Fibroblast of lung (primary cell): ENCODE data around the gene ROBO4. TPM values are rescaled to one million over a fixed set of nuclear protein-coding genes. Genes with fewer than 3 reads are reported as not detected.

Source experiments
- DNase-seq, 2 donors: peaks; one replicate each; pipeline versions ENCODE4 v3.0.0 to v3.0.0-alpha.2; 2010; ENCODE audit warnings: low read depth in 2 of 2
- H2AFZ ChIP-seq: 2 replicates; pipeline ENCODE4 v1.5.1; 2012; ENCODE audit warnings: low read length, control low read depth, inconsistent platforms
- H3K27ac ChIP-seq: 2 replicates; pipeline ENCODE4 v1.5.1; 2011; ENCODE audit warnings: low read length, control low read depth; ENCODE audit not compliant: insufficient read depth
- H3K27me3 ChIP-seq: 2 replicates; pipeline ENCODE4 v1.5.1; 2011; ENCODE audit warnings: mild to moderate bottlenecking, low read length; ENCODE audit not compliant: control insufficient read depth, insufficient read depth
- H3K36me3 ChIP-seq: 2 replicates; pipeline ENCODE4 v1.5.1; 2011; ENCODE audit warnings: low read length; ENCODE audit not compliant: control insufficient read depth, insufficient read depth
- H3K4me1 ChIP-seq: 2 replicates; pipeline ENCODE4 v1.5.1; 2011; ENCODE audit warnings: low read length; ENCODE audit not compliant: control insufficient read depth, insufficient read depth; ENCODE audit errors: extremely low read depth
- H3K4me2 ChIP-seq: 2 replicates; pipeline ENCODE4 v1.5.1; 2011; ENCODE audit warnings: low read length, control low read depth; ENCODE audit not compliant: insufficient read depth; ENCODE audit errors: extremely low read depth
- H3K4me3 ChIP-seq, 4 experiments: fragments of 200-600 bp in 1 of 4; sonication (generic) in 1 of 4; replicated peaks in 1 of 4; 2 replicates each; pipeline ENCODE4 v1.5.1; 2011 to 2016; ENCODE audit warnings: low read length in 4 of 4, low read depth in 3 of 4, mild to moderate bottlenecking in 3 of 4, control low read depth in 2 of 4, inconsistent platforms in 1 of 4, mixed read lengths in 1 of 4; ENCODE audit not compliant: insufficient read depth in 1 of 4; ENCODE audit errors: control extremely low read depth in 1 of 4
- H3K79me2 ChIP-seq: 2 replicates; pipeline ENCODE4 v1.5.1; 2012; ENCODE audit warnings: mild to moderate bottlenecking, low read length, inconsistent platforms; ENCODE audit not compliant: control insufficient read depth, insufficient read depth
- H3K9ac ChIP-seq: 2 replicates; pipeline ENCODE4 v1.5.1; 2011; ENCODE audit warnings: mild to moderate bottlenecking, low read length, control low read depth; ENCODE audit not compliant: insufficient read depth
- H3K9me3 ChIP-seq: 2 replicates; pipeline ENCODE4 v1.5.1; 2012; ENCODE audit warnings: low read depth, low read length; ENCODE audit not compliant: control insufficient read depth, insufficient read depth
- H4K20me1 ChIP-seq: 2 replicates; pipeline ENCODE4 v1.5.1; 2011; ENCODE audit warnings: low read length; ENCODE audit not compliant: control insufficient read depth, insufficient read depth; ENCODE audit errors: extremely low read depth
- EZH2 ChIP-seq: IDR thresholded peaks from 2 replicates; pipeline ENCODE4 v1.5.1; 2012; ENCODE audit warnings: low read length, control low read depth, mild to moderate bottlenecking; ENCODE audit errors: missing control alignments
- polyA plus RNA-seq, 2 donors: library from polyadenylated mRNA; depleted of rRNA in 1 of 2; stranded (reverse) in 1 of 2; unstranded in 1 of 2; fragments of >200 nt; gene quantifications; 2 replicates each; pipeline ENCODE4 v1.2.1, GENCODE V29; 2011 to 2012; ENCODE audit warnings: missing spikeins in 1 of 2
- total RNA-seq: library from RNA; depleted of rRNA; stranded (reverse); fragments of >200 nt; gene quantifications from 2 replicates; pipeline ENCODE4 v1.2.1, GENCODE V29; 2014
- TF ChIP-seq, protein P1 (sequence below), 2 donors: IDR thresholded peaks in 1 of 2; conservative IDR thresholded peaks in 1 of 2; 1 replicate in 1 of 2; 2 replicates in 1 of 2; pipeline ENCODE4 v1.5.1; 2011 to 2012; ENCODE audit warnings: low read length in 2 of 2, control low read depth in 1 of 2, inconsistent platforms in 1 of 2, low read depth in 1 of 2, mild to moderate bottlenecking in 1 of 2

ROBO4 gene
- total and polyA plus RNA-seq, 2 donors (not counting 1 experiment from before 2014, with no cell fraction given) = 0.45 to 0.66 TPM

DNA sequence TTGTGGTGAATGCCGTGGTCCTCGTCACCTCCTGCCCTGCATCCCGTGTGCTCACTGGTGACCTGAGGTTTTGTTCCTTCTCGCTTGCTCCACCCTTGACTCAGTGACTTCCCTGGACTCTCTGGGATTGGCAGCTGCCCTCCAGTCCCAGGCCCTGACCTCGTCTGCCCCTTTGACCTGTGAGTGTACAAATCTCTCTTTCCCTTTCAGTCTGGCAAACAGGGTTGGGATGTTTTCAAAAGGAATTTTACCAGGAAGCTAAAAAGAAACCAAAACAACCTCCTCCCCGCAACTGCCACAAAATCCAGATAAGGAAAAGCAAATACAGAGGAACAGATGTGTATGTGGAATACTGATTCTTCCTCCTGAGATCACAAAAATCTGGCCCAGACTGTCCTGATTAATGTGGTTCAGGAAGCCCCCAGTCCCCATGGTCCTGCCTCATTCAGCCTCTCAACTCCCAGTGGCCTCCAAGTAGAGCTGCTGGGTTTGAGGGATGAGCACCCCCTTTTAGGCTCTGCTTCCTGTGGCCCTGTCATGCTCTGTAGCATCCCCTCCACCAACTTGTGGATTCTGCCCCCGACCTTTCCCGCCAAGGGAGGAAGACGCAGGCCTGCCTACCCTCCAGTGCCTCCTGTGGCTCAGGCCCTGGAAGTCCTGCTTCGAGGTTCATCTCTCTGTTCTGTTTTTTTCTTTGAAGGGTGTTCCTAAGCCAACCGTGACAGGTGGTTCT lies 15.2 kb downstream of the ROBO4 start:
- no peaks in the 10 kb centered on the region for H3K27me3 ChIP-seq
- peaks cover 4% of the 10 kb centered on the region for H3K4me1 ChIP-seq
- H2AFZ ChIP-seq = peak overlapping the region; percentile 48
- TF ChIP-seq, protein P1, sequence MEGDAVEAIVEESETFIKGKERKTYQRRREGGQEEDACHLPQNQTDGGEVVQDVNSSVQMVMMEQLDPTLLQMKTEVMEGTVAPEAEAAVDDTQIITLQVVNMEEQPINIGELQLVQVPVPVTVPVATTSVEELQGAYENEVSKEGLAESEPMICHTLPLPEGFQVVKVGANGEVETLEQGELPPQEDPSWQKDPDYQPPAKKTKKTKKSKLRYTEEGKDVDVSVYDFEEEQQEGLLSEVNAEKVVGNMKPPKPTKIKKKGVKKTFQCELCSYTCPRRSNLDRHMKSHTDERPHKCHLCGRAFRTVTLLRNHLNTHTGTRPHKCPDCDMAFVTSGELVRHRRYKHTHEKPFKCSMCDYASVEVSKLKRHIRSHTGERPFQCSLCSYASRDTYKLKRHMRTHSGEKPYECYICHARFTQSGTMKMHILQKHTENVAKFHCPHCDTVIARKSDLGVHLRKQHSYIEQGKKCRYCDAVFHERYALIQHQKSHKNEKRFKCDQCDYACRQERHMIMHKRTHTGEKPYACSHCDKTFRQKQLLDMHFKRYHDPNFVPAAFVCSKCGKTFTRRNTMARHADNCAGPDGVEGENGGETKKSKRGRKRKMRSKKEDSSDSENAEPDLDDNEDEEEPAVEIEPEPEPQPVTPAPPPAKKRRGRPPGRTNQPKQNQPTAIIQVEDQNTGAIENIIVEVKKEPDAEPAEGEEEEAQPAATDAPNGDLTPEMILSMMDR (conservative IDR thresholded peaks at IDR 0.05 in 1 of 2, IDR thresholded peaks at IDR 0.05 in 1 of 2; ENCODE audit: low read depth in 1 of 2, low read length in 2 of 2) = no peak
- no peak for TF ChIP-seq EZH2
- H3K4me3 ChIP-seq = no peak overlapping the region
- H3K9me3 ChIP-seq = no peaks in the 10 kb centered on the region
- no peaks in the 10 kb centered on the region for H3K36me3 ChIP-seq
- H3K27ac ChIP-seq = no peak overlapping the region
- DNase-seq = peak in 1 of 2 donors; percentile 51
- H3K79me2 ChIP-seq = no peaks in the 10 kb centered on the region
- H3K4me2 ChIP-seq = peak overlapping the region; percentile 37
- H3K9ac ChIP-seq = no peak overlapping the region
- no peaks in the 10 kb centered on the region for H4K20me1 ChIP-seq

DNA sequence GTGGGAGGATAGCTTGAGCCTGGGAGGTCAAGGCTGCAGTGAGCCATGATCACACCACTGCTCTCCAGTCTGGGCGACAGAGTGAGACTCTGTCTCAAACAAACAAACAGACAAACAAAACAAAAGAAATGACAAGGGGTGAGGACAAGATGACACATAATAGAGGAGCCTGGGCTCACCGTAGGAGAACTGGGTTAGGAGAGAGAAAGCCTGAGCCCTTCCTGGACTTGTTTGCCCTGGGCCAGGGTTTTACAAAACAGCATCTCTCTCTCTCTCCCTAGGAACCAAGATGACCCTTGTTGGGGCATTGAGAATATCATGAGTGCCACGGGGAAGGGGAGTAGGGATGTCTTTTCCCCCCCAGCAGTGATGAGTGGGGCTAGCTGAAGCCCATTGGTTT lies 16.7 kb downstream of the ROBO4 start:
- no peak overlapping the region for H3K4me3 ChIP-seq
- TF ChIP-seq EZH2 = no peak
- TF ChIP-seq, protein P1 (conservative IDR thresholded peaks at IDR 0.05 in 1 of 2, IDR thresholded peaks at IDR 0.05 in 1 of 2; ENCODE audit: low read depth in 1 of 2, low read length in 2 of 2) = no peak
- H3K27me3 ChIP-seq = no peaks in the 10 kb centered on the region
- DNase-seq = no peak
- H3K27ac ChIP-seq = no peak overlapping the region
- no peaks in the 10 kb centered on the region for H3K9me3 ChIP-seq
- H2AFZ ChIP-seq = no peak overlapping the region
- H3K79me2 ChIP-seq = no peaks in the 10 kb centered on the region
- no peak overlapping the region for H3K9ac ChIP-seq
- H3K4me2 ChIP-seq = no peak overlapping the region
- peaks cover 6% of the 10 kb centered on the region for H3K4me1 ChIP-seq
- no peaks in the 10 kb centered on the region for H3K36me3 ChIP-seq
- no peaks in the 10 kb centered on the region for H4K20me1 ChIP-seq

DNA sequence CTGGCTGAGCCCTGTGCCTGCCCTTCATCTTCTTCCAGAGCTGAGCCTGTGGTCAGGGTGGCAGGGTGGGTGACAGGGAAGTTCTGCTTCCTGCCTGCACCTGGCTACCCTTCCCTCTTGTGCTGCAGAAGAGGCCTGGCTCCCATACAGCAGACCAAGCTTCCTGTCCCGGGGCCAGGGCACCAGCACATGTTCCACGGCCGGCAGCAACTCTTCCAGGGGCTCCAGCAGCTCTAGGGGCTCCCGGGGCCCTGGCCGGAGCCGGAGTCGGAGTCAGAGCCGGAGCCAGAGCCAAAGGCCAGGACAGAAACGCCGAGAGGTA lies 17.4 kb downstream of the ROBO4 start:
- no peak for DNase-seq
- Histone ChIP-seq H3K4me3 (no peak overlapping the region), H3K9ac (no peak overlapping the region), H4K20me1 (no peaks in the 10 kb centered on the region), H2AFZ (no peak overlapping the region), H3K27ac (no peak overlapping the region), H3K36me3 (no peaks in the 10 kb centered on the region), H3K79me2 (no peaks in the 10 kb centered on the region), H3K4me2 (no peak overlapping the region), H3K4me1 (peaks cover 6% of the 10 kb centered on the region), H3K27me3 (no peaks in the 10 kb centered on the region), H3K9me3 (no peaks in the 10 kb centered on the region)
- TF ChIP-seq EZH2 = no peak
- TF ChIP-seq, protein P1 (conservative IDR thresholded peaks at IDR 0.05 in 1 of 2, IDR thresholded peaks at IDR 0.05 in 1 of 2; ENCODE audit: low read depth in 1 of 2, low read length in 2 of 2) = no peak
